MV-4-11 (cell line): ENCODE results near the gene CDKAL1.

Experiments used
- DNase-seq: peaks from one replicate; lab custom pipeline; 2025; lab: John Stamatoyannopoulos, UW

The CDKAL1 gene

DNA sequence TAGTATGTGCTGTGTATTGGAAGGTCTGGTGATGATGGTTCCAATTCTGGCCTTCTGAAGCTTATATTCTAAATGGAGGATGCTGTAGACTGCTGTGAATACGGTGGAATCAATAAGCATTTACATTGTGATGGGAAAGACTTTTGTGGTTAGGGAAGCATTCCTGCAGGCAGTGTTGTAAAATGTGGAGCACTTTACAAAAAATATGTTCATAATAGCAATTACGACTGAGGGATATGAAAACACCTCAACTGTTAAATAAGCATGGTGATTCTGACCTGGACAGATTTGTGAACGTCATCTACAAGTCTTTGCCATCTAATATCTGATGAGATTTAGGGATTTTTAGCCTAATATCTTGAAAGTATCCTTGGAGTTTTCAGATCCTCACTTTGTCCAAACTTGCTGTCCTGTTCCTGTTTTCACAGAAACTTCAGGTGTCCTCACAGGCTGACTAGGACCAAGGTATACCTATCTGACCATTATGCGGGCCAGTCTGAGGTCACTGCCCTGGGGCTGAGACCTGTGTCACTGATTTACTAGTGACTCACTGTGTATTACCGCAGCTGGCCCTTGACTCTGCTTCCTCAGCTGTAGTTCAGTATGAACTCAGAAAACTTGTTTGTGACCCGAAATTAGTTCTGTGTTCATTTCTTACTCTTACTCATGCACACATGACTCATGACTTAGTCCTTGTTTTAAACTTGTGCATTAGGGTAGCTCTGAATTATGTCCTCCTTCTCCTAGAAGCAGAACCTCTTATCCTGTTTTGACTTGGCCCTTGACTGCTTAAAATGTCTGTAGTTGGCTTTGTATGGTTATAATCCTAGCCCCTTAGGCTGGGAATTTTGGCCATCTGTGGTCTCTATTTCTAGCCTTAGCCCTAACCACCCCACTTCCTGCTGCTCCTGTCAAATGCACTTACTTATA, 343.0 kb downstream of the CDKAL1 start:
- DNase-seq, result peak; percentile 90

DNA sequence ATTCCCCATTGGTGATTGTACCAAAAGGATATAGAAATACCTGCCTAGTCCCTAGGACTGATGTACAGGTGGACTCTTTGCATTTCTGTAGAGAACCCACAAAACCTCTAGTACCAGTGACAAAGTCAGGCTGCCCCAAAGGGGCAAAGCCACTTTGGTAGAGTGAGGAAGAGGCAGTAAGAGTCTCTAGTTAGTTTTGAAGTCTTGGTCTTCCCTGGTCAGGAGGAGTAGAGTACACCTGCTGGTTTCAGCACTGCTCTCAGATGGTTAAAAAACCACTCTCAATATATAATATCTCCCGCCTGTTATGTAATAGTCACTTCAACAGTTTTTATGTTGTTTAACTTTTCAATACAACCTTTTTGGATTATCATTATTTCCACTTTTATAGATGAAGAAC, 344.9 kb downstream of the CDKAL1 start:
- no peak for DNase-seq

DNA sequence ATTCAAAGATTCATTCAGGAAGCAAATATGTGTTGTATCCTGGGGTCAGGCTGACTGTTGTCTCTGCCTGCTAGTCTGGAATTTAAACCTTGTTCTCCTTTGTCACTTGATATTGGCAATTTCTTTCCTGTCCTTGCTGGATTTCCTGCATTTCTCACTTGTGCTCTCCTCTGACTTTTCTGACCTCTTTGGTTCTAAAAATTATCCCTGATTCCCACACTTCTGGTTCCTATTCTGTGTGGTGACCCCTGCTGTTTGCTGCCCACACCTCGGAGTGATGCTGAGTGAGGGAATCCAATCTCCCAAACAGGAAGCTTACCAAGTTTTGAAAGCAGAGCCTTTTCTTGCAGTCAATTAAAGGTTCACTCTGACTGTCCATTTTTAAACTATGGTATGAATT, 345.3 kb downstream of the CDKAL1 start:
- no peak for DNase-seq

DNA sequence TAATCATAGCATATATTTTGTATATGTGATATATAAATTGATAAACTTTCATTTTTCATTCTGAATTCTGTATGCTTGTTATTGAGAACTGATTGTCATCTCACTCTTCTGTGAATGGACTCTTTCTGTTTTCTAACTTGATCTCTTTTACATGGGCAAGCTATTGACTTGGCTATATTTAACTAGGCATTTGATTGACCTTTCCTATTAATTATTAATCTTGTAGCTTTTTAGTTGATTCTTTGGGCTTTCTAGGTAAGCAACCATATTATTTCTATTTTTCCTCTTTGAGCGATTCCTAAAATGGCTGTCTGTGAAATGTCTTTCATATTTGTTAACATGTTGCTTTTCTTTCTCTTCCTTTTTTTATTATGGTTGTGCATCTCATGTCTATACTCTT, 347.1 kb downstream of the CDKAL1 start:
- DNase-seq, result no peak

DNA sequence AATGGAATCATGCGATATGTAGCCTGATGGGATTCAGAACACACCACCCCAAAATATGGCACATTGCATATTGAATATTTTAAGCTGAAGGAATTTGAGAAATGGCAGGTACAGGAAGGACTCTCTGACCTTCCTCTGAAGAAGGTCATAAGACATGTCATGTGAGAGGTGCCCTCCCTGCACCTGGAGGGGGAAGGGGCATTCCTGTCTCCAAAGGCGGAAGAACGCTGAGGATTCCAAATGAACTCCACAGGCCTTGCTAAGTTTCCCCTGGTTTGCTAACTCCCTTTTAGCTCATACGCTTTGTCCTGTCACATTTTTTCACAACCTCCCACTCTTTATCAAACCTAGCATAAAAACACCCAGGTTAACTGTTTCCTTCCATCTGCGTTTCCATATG, 347.8 kb downstream of the CDKAL1 start:
- DNase-seq, result no peak

DNA sequence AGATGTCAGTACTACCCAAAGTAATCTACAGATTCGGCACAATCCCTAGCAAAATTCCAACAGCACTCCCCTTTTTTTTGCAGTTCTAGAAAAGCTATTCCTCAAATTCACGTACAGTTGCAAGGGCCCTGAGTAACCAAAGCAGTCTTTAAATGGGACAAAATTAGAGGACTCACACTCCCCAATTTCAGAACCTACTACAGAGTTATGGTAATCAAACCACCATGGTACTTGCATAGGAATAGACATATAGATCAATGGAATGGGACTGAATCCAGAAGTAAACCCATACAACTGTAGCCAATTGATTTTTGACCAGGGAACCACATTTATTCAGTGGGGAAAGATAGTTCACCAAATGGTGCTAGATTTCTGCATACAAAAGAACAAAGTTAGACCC, 350.8 kb downstream of the CDKAL1 start:
- DNase-seq, result no peak

DNA sequence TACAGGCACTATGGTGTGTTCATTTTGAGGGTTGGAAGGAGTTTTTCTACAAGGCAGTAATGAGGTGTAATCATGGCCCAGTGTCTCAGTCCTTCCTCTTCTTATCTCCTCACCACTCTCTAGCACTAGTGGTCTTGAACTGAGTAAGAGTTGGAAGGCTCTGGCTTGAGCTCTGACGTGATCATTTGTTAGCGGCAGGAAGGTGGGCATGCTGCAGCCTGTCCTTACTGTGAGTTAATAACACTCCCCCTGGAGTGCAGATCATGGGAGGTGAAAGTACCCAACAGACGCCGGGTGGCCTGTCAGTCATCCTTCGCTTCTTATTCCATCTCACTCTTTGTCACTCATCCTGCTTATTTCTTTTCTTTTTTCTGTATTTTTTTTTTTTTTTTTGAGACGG, 356.9 kb downstream of the CDKAL1 start:
- no peak for DNase-seq

DNA sequence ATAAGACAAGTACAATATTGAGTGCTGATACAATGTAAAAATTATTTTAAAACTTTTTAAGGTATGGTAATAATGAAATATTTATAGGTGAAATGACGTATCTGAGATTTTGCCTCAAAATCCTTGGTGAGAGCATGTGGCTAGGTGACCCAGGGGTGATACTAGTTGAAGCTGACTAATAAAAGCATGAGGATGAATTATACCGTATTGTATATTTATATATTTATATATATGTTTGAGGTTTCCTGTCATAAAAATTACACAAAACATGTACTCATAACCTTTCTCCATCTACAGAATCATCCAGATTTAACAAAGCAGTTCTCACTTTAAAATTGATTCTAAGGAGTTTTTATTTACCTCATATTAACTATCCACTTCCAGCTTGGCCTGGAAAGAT, 358.1 kb downstream of the CDKAL1 start:
- DNase-seq, result no peak

DNA sequence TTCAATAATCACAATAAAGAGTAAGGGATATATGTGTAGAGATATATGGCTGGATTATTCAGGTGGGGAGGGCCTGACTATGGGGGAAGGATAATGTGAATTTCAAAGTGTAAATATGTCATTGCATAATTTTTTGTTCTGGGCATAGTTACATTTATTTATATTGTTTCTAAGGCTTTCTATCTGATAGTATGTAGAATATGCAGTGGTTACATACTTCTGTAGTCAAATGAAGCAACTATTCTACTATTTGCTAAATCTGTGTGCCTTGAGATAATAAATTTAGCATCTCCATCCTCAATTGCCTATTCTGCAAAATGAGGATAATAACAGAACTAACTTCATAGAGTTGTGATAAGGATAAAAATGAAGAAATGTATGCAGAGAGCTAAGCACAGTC, 359.2 kb downstream of the CDKAL1 start:
- DNase-seq, result no peak

DNA sequence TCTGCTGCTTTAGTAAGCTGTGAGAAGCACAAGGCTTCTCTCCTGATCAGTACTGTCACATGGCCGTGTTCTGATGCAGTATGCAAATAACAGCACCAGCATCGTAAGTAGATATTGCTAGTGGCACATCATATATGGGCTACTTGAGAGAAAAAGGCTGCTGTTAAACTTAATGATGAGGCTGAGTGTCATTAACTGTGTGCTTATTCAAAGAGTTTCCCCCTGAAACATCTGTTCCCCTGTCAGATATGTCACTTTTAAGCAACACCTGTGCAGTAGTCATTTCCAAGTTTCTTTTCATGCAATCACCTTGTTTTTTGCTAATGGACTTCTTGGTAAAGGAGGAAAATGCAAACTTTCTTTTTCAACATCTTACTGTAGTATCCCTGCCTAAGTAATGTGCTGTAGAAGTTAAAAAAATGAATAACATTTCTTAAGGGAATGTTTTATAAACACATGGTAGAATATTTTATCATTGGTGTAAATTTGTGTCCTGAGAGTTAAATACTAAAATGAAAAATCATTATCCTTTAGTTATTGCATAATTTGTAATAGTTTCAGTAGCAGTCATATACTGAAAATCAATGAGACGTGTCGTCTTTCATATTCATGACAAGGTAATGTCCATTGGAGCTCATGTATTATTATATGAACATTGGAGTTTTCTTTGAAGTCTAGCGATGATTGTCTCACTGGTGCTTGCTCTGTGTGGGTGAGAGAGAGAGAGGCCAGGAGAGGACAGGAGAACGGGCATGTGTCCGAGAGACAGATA, 366.3 kb downstream of the CDKAL1 start:
- DNase-seq, result no peak

DNA sequence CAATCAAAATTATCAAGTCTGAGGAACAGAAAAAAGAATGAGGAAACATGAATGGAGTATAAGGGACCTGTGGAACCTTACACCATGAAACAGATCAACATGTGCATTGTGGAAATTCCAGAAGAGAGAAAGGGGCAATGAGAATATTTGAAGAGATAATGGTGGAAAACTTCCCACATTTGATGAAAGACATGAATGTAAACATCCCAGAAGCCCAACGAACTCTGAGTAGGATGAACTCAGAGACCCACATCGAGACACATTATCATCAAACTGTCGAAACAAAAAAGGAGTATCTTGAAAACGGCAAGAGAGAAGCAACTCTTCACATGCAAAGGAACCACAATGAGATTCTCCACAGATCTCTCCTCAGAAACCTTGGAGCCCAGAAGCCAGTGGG, 371.1 kb downstream of the CDKAL1 start:
- DNase-seq, result no peak

DNA sequence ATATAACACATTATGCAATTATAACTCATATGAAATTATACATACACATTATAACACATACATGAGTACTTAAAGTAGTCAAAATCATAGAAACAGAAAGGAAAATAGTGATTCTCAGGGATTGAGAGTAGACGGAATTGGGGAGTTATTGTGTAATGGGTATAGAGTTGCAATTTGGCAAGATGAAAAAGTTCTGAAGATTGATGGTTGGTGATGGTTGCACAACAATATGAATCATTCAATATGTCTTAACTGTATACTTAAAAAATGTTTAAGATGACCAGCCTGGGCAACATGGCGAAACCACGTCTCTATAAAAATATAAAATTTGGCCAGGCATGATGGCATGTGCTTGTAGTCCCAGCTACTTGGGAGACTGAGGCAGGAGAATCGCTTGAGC, 372.7 kb downstream of the CDKAL1 start:
- DNase-seq, result peak; percentile 92

DNA sequence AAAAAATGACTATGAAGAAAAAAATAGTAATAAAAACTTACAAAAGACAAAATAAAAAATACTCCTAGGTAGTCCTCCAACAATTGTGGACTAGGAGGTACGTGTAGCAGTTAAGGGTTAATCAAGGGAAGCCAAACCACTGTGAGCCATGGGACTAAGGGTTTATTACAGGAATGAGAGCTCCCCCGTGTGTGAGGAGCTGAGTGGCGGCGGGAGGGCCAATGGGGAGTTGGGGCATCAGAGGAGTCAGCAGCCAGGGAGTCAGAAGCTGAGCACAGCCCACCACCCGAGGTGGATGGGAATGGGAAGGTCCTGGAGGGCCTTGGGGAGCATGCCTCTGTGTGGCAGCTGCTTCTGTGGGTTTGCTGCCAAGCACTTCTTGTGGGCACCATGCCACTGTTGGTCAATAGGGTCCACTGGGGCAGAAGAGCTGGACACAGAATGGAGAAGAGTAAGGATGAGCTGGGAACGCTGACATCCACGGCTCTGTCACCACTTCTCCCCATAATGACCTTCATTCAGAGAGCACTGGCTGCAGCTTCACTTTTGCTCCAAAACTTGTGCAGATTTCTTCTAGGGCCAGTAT, 373.3 kb downstream of the CDKAL1 start:
- no peak for DNase-seq

DNA sequence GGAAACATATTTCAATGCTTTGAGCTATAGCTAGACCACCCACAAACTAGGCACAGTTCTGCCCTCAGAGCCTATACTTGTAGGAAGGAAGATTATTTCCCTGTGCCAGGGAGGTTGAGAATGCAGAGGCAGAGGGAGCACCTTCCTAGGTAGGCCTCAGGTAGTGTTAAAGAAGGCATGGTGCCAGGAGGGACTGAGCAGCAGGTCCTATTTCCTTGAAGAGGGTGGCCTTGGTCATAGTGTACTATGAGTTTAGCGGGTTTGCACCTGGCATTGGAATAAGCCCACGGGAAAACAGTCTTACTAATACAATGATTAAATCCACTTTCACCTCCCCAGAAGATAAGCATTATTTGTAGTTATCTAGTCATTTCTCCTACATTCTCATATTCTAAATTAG, 375.4 kb downstream of the CDKAL1 start:
- DNase-seq, result no peak

DNA sequence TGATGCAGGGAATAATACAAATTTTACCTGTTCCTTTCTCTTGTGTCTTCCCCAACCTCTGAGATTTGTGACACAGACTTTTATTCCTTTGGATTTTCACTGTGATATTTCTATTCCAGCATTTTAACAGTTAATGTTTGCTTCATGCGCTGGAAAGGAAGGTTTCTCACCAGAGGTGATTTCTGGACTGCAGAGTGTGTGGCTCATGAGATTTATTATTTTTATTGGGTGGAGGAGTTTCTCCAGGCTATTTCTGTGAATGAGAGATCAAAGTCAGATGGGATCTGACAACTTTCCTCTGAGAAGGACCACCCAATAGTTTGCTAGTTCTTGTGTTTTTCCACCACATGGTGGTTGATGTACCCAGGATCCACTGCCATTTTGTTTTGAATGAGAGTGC, 377.5 kb downstream of the CDKAL1 start:
- no peak for DNase-seq

DNA sequence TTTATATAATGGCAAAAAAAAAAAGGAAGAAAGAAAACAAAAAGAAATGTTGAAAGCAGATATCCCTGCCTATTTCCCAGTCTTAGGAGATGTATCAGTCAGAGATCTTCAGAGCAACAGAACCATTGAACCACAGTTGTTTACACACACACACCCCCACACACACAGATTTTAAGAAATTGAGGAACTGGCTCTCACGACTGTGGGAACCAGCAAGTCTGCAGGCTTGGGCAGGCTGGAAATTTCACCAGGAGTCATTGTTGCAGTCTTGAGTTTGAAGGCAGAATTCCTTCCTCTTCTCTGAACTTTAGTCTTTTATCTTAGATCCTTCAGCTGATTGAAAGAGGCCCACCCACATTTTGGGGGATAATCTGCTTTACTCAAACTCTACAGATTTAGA, 380.9 kb downstream of the CDKAL1 start:
- peak; percentile 75 for DNase-seq

DNA sequence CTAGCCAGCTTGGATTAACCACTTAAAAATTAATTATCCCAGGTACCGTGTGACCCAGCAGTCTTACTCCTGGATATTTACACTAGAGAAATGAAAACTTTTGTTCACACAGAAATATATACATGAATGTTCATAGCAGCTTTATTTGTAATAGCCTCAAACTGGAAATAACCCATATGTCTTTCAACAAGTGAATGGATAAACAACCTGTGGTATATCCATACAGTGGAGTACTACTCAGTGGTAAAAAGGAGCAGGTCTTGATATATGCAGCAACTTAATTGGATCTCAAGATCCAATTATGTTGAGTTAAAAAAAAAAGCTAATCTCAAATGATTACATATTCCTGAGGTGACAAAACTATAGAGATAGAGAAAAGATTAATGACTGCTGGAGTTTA, 381.4 kb downstream of the CDKAL1 start:
- no peak for DNase-seq

DNA sequence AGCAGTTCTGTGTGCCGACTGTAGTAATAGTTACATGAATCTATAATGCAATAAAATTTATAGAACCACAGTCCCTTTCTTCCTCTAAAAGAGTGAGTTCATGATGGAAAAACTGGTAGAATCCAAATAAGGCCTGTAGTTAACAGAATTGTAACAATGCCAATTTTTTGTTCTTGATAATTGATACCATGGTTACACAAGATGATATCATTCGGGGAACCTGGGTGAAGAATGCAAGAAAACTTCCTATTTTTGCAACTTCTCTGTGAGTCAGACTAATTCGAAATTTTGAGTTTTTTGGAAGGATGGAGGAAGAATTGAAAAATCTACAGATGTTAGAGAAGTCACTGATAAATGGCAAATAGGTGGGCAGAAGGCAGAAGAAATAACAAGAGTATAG, 381.8 kb downstream of the CDKAL1 start:
- peak; percentile 36 for DNase-seq

DNA sequence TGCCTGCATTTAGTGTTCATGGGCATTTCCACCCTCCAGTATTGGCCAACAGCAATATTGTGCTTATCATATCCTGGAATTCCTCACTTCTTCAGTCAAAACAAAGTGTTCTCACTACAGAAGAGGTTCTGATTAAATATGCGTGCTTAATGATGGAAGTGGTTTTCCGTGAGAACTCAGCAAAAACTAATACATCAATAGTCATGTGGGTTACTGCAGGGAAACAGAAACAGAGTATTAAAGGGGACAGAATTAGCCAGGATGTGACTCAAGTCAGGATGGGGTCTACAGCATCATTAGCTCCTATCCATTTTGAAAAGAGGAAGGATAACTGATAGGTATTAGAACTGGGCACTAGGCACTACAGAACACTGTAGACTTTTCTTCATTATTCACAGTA, 384.6 kb downstream of the CDKAL1 start:
- DNase-seq, result no peak

DNA sequence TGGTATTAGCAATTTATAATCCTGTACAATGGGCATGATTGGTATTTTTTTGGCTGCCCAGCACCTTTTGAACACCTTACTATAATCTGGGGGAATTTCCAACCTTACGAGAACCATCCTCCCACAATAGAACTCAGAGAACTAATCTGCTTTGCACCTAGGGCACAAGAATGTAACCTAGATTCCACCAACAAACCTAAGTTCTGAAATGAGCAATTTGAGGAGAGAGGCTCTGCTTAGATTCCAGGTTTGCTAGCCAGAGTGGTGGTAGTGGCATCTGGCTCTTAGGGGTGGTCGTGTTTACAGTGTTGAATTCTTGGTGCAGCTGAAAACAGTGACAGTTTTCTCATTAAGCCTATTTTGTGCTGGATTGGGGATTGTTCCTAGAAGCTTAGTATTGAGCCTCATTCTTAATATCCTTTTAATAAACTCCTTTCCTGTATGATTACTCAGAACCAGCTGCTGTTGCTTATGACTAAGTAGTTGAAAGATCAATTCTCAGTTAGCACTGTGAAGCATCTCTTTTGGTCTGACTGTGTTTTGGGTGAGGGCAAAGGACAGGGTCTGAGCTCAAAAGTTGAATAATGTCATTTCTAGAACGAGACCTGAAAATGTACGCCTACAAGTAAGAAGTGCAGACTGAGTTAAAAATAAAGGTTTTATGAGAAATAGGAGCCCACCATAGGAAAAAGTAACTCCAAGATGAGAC, 385.6 kb downstream of the CDKAL1 start:
- DNase-seq, result no peak

DNA sequence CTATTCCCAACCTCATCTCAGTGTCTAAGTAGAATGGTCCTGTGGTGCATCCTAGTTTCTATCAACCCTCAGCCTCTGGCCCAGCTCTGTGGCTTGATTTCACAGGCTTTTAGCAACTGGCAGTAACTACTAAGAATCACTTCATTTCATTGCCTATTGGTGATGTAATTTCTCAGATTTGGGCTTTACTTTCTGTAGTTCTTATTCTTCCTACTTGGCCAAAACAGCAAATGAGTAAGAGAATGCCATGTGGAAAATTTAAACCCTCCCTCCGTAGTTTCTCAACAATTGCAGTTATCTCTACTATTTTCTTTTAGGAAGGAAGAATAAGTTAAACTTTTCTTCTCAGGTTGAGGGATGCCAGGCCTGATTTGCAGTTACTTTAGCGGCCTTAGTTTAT, 387.3 kb downstream of the CDKAL1 start:
- no peak for DNase-seq

DNA sequence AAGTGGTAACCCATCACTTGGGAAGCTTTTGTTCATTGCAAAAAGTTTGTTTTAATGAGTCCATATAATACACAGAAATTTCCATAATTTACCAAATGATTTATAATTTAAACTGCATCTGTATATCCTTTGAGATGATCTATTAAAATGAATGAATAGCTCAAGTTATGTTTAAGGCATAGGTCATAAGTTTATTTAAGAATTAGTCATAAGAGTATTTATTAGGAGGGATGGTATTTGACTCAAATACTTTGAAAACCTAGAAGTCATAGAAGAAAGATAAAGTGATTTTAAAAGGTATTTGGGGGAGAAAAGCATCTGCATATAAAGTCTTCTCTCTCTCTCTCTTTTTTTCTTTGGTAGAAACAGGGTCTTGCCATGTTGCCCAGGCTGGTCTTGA, 388.5 kb downstream of the CDKAL1 start:
- no peak for DNase-seq
